GM12878 (cell line): Measurements from ENCODE around the gene GRIK3. TPM values are rescaled to one million over a fixed set of nuclear protein-coding genes. Genes with fewer than 3 reads are reported as not detected.

Experiments
- ATAC-seq: fragments of 200-7000 bp; cut with Tn5 transposase; 3 replicates; pipeline ENCODE4 v1.9.1; 2020; ENCODE audit warnings: mild to moderate bottlenecking, moderate library complexity
- BruUV-seq: library from RNA; stranded (reverse); fragments of 400-500 nt; replicated peaks from 2 replicates; lab custom pipeline; 2021; lab: Mats Ljungman, UMichigan
- CTCF ChIA-PET: fragments of 300-600 bp; sonication (Branson Sonifier 250); formaldehyde crosslinking; extraction: SDS; loops from one replicate; lab custom pipeline; 2021; ENCODE audit warnings: inconsistent platforms; lab: Yijun Ruan, JAX
- POLR2A ChIA-PET: fragments of 350-600 bp; formaldehyde crosslinking; extraction: SDS; loops from one replicate; lab custom pipeline; 2021; ENCODE audit warnings: inconsistent platforms; lab: Charles Lee
- RAD21 ChIA-PET: fragments of 300-600 bp; sonication (Branson Sonifier 250); formaldehyde crosslinking; loops from one replicate; lab custom pipeline; 2023; ENCODE audit warnings: antibody characterized with exemption; ENCODE audit not compliant: unreplicated experiment; lab: Charles Lee
- SMC1A ChIA-PET: fragments of 300-600 bp; sonication (Branson Sonifier 250); formaldehyde crosslinking; loops from one replicate; lab custom pipeline; 2023; ENCODE audit not compliant: unreplicated experiment, uncharacterized antibody; lab: Charles Lee
- DNase-seq: peaks from one replicate; pipeline ENCODE4 v3.0.0-alpha.2; 2011; ENCODE audit warnings: low read depth, low spot score
- FAIRE-seq: peaks from 3 replicates; lab custom pipeline; 2011; peaks lifted over from hg19 to GRCh38; lab: Jason Lieb, UNC
- H2AFZ ChIP-seq: 2 replicates; pipeline ENCODE4 v1.6.0; 2011; ENCODE audit warnings: low read depth, low read length, control low read depth; ENCODE audit not compliant: control insufficient read depth
- H3K27ac ChIP-seq: 2 replicates; pipeline ENCODE4 v1.5.1; 2011; ENCODE audit warnings: control low read depth; ENCODE audit not compliant: control insufficient read depth, insufficient read depth
- H3K27me3 ChIP-seq, 2 experiments: replicated peaks in 1 of 2; 2 replicates each; pipeline versions ENCODE4 v1.6.0 to v1.6.1; 2011; ENCODE audit warnings: low read length in 1 of 2; ENCODE audit not compliant: control insufficient read depth in 2 of 2, insufficient read depth in 2 of 2
- H3K36me3 ChIP-seq, 2 experiments: 2 replicates each; pipeline ENCODE4 v1.5.1; 2011; ENCODE audit warnings: low read length in 1 of 2; ENCODE audit not compliant: control insufficient read depth in 2 of 2, insufficient read depth in 2 of 2
- H3K4me1 ChIP-seq: 2 replicates; pipeline ENCODE4 v1.6.1; 2011; ENCODE audit warnings: mild to moderate bottlenecking, low read length, moderate library complexity, mixed read lengths; ENCODE audit not compliant: control insufficient read depth, insufficient read depth
- H3K4me2 ChIP-seq: 2 replicates; pipeline ENCODE4 v1.6.0; 2011; ENCODE audit warnings: control low read depth; ENCODE audit not compliant: control insufficient read depth, insufficient read depth
- H3K4me3 ChIP-seq: fragments of 200-600 bp; sonication (generic); 2 replicates; pipeline ENCODE4 v1.5.1; 2016
- H3K79me2 ChIP-seq: 2 replicates; pipeline ENCODE4 v1.6.0; 2011; ENCODE audit warnings: low read length; ENCODE audit not compliant: control insufficient read depth, insufficient read depth
- H3K9ac ChIP-seq: 2 replicates; pipeline ENCODE4 v1.8.0; 2011; ENCODE audit warnings: low read length, control low read depth, mixed read lengths; ENCODE audit not compliant: control insufficient read depth, insufficient read depth
- H3K9me3 ChIP-seq: replicated peaks from 3 replicates; pipeline ENCODE4 v1.5.1; 2011; ENCODE audit warnings: mild to moderate bottlenecking, low read length; ENCODE audit not compliant: control insufficient read depth, insufficient read depth
- H4K20me1 ChIP-seq: 2 replicates; pipeline ENCODE4 v1.6.0; 2011; ENCODE audit not compliant: control insufficient read depth, insufficient read depth
- DPF2 ChIP-seq: fragments of 450-650 bp; IDR thresholded peaks from 2 replicates; pipeline ENCODE4 v1.6.1; 2017; ENCODE audit warnings: mild to moderate bottlenecking
- ESRRA ChIP-seq: IDR thresholded peaks from 2 replicates; pipeline ENCODE4 v1.6.1; 2012; ENCODE audit warnings: mild to moderate bottlenecking, low read length, improper control_type of control experiment
- HDAC6 ChIP-seq: fragments of 200-600 bp; sonication (generic); IDR thresholded peaks from one replicate; pipeline ENCODE4 v1.8.0; 2017; ENCODE audit warnings: antibody characterized with exemption; ENCODE audit not compliant: unreplicated experiment
- MLLT1 ChIP-seq: fragments of 450-650 bp; IDR thresholded peaks from 2 replicates; pipeline ENCODE4 v1.6.1; 2016; ENCODE audit warnings: mild to moderate bottlenecking
- ZNF217 ChIP-seq: fragments of 450-650 bp; IDR thresholded peaks from 2 replicates; pipeline ENCODE4 v1.6.1; 2017; ENCODE audit warnings: antibody characterized with exemption, mild to moderate bottlenecking
- WGBS: methylation state at CpG from one replicate; pipeline ENCODE4 v1.1.6; 2016; ENCODE audit warnings: low lambda C conversion rate; ENCODE audit not compliant: insufficient replicate concordance, insufficient coverage; ENCODE audit errors: missing lambda C conversion rate; 5-methylcytosine and 5-hydroxymethylcytosine counted together
- in situ Hi-C: fragments of 300-500 bp; cut with MboI; formaldehyde crosslinking; loops from 9 replicates; pipeline ENCODE4 v1.14.3; 2018; ENCODE audit warnings: mixed read lengths
- intact Hi-C: fragments of 100-400 bp; cut with micrococcal nuclease; formaldehyde crosslinking; loops from one replicate; pipeline ENCODE4 v1.14.2; 2022; ENCODE audit not compliant: unreplicated experiment
- polyA plus RNA-seq, 11 experiments: library from polyadenylated mRNA; depleted of rRNA in 4 of 11; unstranded in 6 of 11; stranded (reverse) in 5 of 11; fragments of >200 nt; fragmentation: Nextera tagmentation in 4 of 11; fragmentation: Illumina TruSeq in 1 of 11; extraction: Ambion mirVana in 4 of 11; extraction: Trizol in 1 of 11; gene quantifications; 1 replicate in 1 of 11; 2 replicates in 10 of 11; pipeline versions ENCODE4 v1.2.1 to v1.2.3, GENCODE V29; 2011 to 2016; ENCODE audit warnings: inconsistent platforms in 2 of 11, missing spikeins in 2 of 11, low read depth in 1 of 11
- total RNA-seq, 4 experiments: library from RNA; depleted of rRNA in 3 of 4; stranded (reverse); fragments of >200 nt in 3 of 4; fragmentation: Illumina TruSeq in 1 of 4; extraction: Trizol in 1 of 4; gene quantifications; 2 replicates each; pipeline versions ENCODE4 v1.2.1 to v1.2.3, GENCODE V29; 2013 to 2021
- TF ChIP-seq, protein P1 (sequence below): fragments of 450-650 bp; IDR thresholded peaks from 2 replicates; pipeline ENCODE4 v1.6.1; 2017; ENCODE audit warnings: mild to moderate bottlenecking

The GRIK3 gene
- total and polyA plus RNA-seq, 10 of the 15 experiments (the other 5 are each of a cell fraction or from before 2014, with no cell fraction given) = not detected

- ChIA-PET RAD21 (no interaction called here), SMC1A (no interaction called here), CTCF (interaction anchor here (0.6 kb wide), 1 partner anchor 486 kb away, joined by 3 read pairs; no protein-coding TSS in a partner anchor), POLR2A (no interaction called here)
- H3K4me1 ChIP-seq = no peaks in the 10 kb centered on the region
- no peak for DNase-seq
- no peak for ATAC-seq
- no peak overlapping the region for H3K4me2 ChIP-seq
- no peaks in the 10 kb centered on the region for H3K36me3 ChIP-seq
- no peak overlapping the region for H3K27ac ChIP-seq
- 40% methylated on average over 2 of the region's 2 CpGs for WGBS
- no peaks in the 10 kb centered on the region for H3K9me3 ChIP-seq
- H3K27me3 ChIP-seq = peaks cover 3% of the 10 kb centered on the region in 2 experiments; a peak in 3 of 4 replicates
- H2AFZ ChIP-seq = no peak overlapping the region
- no peak overlapping the region for H3K4me3 ChIP-seq
- no peaks in the 10 kb centered on the region for H3K79me2 ChIP-seq
- H4K20me1 ChIP-seq = no peaks in the 10 kb centered on the region
- H3K9ac ChIP-seq = no peak overlapping the region
- intact Hi-C loops = no loop called here
- no TSS peak for BruUV-seq
- FAIRE-seq = no peak
- TF ChIP-seq HDAC6 (no peak), MLLT1 (no peak), DPF2 (no peak), ESRRA (no peak), ZNF217 (no peak)
- TF ChIP-seq, protein P1, sequence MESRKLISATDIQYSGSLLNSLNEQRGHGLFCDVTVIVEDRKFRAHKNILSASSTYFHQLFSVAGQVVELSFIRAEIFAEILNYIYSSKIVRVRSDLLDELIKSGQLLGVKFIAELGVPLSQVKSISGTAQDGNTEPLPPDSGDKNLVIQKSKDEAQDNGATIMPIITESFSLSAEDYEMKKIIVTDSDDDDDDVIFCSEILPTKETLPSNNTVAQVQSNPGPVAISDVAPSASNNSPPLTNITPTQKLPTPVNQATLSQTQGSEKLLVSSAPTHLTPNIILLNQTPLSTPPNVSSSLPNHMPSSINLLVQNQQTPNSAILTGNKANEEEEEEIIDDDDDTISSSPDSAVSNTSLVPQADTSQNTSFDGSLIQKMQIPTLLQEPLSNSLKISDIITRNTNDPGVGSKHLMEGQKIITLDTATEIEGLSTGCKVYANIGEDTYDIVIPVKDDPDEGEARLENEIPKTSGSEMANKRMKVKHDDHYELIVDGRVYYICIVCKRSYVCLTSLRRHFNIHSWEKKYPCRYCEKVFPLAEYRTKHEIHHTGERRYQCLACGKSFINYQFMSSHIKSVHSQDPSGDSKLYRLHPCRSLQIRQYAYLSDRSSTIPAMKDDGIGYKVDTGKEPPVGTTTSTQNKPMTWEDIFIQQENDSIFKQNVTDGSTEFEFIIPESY = no peak
- in situ Hi-C loops = no loop called here
These were observed 258.6 kb downstream of the GRIK3 start for GRCh38 chr1:36775716-36776115.
